PC-3 (cell line): ENCODE measurements around the gene EPHB2. TPM values are rescaled to one million over a fixed set of nuclear protein-coding genes. Genes with fewer than 3 reads are reported as not detected.
A peak's percentile ranks its signal among the peaks of the same experiment; 100 is the strongest.

Source experiments
- ATAC-seq: fragments of 200-7000 bp; cut with Tn5 transposase; 2 replicates; pipeline ENCODE4 v1.9.1; 2020; ENCODE audit warnings: mild to moderate bottlenecking, moderate library complexity
- Bru-seq: library from RNA; stranded (reverse); fragments of 400-500 nt; gene quantifications from one replicate; lab custom pipeline; 2021; lab: Mats Ljungman, UMichigan
- BruChase-seq, 2 experiments: library from RNA; stranded (reverse); fragments of 400-500 nt; gene quantifications; one replicate each; lab custom pipeline; 2021; lab: Mats Ljungman, UMichigan
- BruUV-seq: library from RNA; stranded (reverse); fragments of 400-500 nt; replicated peaks from 2 replicates; lab custom pipeline; 2021; lab: Mats Ljungman, UMichigan
- CTCF ChIA-PET: fragments of 300-600 bp; sonication (Branson Sonifier 250); formaldehyde crosslinking; loops from one replicate; lab custom pipeline; 2022; ENCODE audit warnings: antibody characterized with exemption; lab: Charles Lee
- POLR2A ChIA-PET: fragments of 300-600 bp; sonication (Branson Sonifier 250); formaldehyde crosslinking; loops from one replicate; lab custom pipeline; 2022; ENCODE audit warnings: antibody characterized with exemption; ENCODE audit not compliant: unreplicated experiment; lab: Charles Lee
- DNase-seq: peaks from one replicate; pipeline ENCODE4 v3.0.0-alpha.2; 2015
- H2AFZ ChIP-seq: fragments of 300-600 bp; sonication (generic); 2 replicates; pipeline ENCODE4 v1.6.0; 2016; ENCODE audit warnings: antibody characterized with exemption, low read length
- H3F3A ChIP-seq: fragments of 300-600 bp; sonication (generic); one replicate; pipeline ENCODE4 v1.6.0; 2017; ENCODE audit warnings: antibody characterized with exemption, low read length, control low read depth, mild to moderate bottlenecking; ENCODE audit not compliant: unreplicated experiment
- H3K27ac ChIP-seq: fragments of 300-600 bp; sonication (generic); 2 replicates; pipeline ENCODE4 v1.5.1; 2016; ENCODE audit warnings: mild to moderate bottlenecking, low read length
- H3K27me3 ChIP-seq: fragments of 300-600 bp; sonication (generic); 2 replicates; pipeline ENCODE4 v1.6.1; 2016; ENCODE audit warnings: low read length, mixed read lengths
- H3K36me3 ChIP-seq: fragments of 300-600 bp; sonication (generic); 2 replicates; pipeline ENCODE4 v1.6.1; 2016; ENCODE audit warnings: low read depth, mixed run types, low read length, mixed read lengths
- H3K4me1 ChIP-seq: fragments of 300-600 bp; sonication (generic); 2 replicates; pipeline ENCODE4 v1.5.1; 2016; ENCODE audit warnings: low read length; ENCODE audit not compliant: insufficient read depth
- H3K4me2 ChIP-seq: fragments of 300-600 bp; sonication (generic); 2 replicates; pipeline ENCODE4 v1.6.0; 2016; ENCODE audit warnings: low read length
- H3K4me3 ChIP-seq: fragments of 300-600 bp; sonication (generic); 2 replicates; pipeline ENCODE4 v1.5.1; 2016; ENCODE audit warnings: mild to moderate bottlenecking, low read length, mixed read lengths
- H3K79me2 ChIP-seq: fragments of 300-600 bp; sonication (generic); 2 replicates; pipeline ENCODE4 v1.6.1; 2017; ENCODE audit warnings: low read length, mixed read lengths
- H3K9ac ChIP-seq: fragments of 300-600 bp; sonication (generic); 2 replicates; pipeline ENCODE4 v1.6.0; 2016; ENCODE audit warnings: mild to moderate bottlenecking, low read length
- H3K9me2 ChIP-seq: fragments of 300-600 bp; sonication (generic); replicated peaks from 2 replicates; pipeline ENCODE4 v1.6.1; 2016; ENCODE audit warnings: mixed run types, low read length, mixed read lengths
- H3K9me3 ChIP-seq: fragments of 300-600 bp; sonication (generic); 2 replicates; pipeline ENCODE4 v1.6.1; 2016; ENCODE audit warnings: low read length, mixed read lengths
- H4K20me1 ChIP-seq: fragments of 300-600 bp; sonication (generic); 2 replicates; pipeline ENCODE4 v1.6.1; 2016; ENCODE audit warnings: low read length, mixed read lengths
- EZH2 ChIP-seq: fragments of 300-600 bp; sonication (generic); IDR thresholded peaks from one replicate; pipeline ENCODE4 v1.6.1; 2017; ENCODE audit warnings: antibody characterized with exemption, mild to moderate bottlenecking, low read length; ENCODE audit not compliant: unreplicated experiment
- EZH2phosphoT487 ChIP-seq: fragments of 300-600 bp; sonication (generic); IDR thresholded peaks from 2 replicates; pipeline ENCODE4 v1.6.1; 2018; ENCODE audit warnings: mild to moderate bottlenecking, antibody characterized with exemption, low read length, borderline replicate concordance
- intact Hi-C: fragments of 100-400 bp; cut with micrococcal nuclease; formaldehyde crosslinking; loops from 2 replicates; pipeline ENCODE4 v1.9.0; 2023
- long read RNA-seq: library from polyadenylated mRNA; unstranded; transcript quantifications from one replicate; pipeline ENCODE4 v2.0.0, GENCODE V29; 2021; ENCODE audit not compliant: unreplicated experiment
- total RNA-seq: library from RNA; depleted of rRNA; stranded (reverse); fragments of >200 nt; gene quantifications from 2 replicates; pipeline ENCODE4 v1.2.3, GENCODE V29; 2014; rRNA removed
- TF ChIP-seq, protein P1 (sequence below): fragments of 300-600 bp; sonication (generic); conservative IDR thresholded peaks from 2 replicates; pipeline ENCODE4 v1.5.1; 2017; ENCODE audit warnings: antibody characterized with exemption, low read depth, mild to moderate bottlenecking, low read length

The EPHB2 gene
- total RNA-seq = 21.0 and 23.2 TPM in 2 replicates
- percentile 38 among the genes with signal in this experiment for Bru-seq, nascent RNA
- BruChase-seq, experiment 1, labeled RNA remaining after a 6-hour chase = percentile 39 among the genes with signal in this experiment
- percentile 29 among the genes with signal in this experiment for BruChase-seq, experiment 2, labeled RNA remaining after a 2-hour chase
- long read RNA-seq, partial matches to known transcripts = 7 of 12 reads
- long read RNA-seq, other reads (novel, unspliced or antisense) = 4 of 12 reads

GRCh38 chr1:22710701-22711049 lies at the start of gene EPHB2:
Gene EPHB2 (plus strand): TSS chr1:22710839. CDS start chr1:22710983, 144 bp downstream.
- intact Hi-C loops = loop anchor here (5.0 kb wide), 1 partner anchor 37 kb away; no protein-coding TSS in a partner anchor
- no peaks in the 10 kb centered on the region for H3K9me3 ChIP-seq
- DNase-seq = peak; percentile 43
- peak within 1 kb of the TSS; percentile 25 for H3K9ac ChIP-seq
- ATAC-seq = peak; percentile 67
- TF ChIP-seq EZH2phosphoT487 (no peak), EZH2 (no peak)
- TF ChIP-seq, protein P1, sequence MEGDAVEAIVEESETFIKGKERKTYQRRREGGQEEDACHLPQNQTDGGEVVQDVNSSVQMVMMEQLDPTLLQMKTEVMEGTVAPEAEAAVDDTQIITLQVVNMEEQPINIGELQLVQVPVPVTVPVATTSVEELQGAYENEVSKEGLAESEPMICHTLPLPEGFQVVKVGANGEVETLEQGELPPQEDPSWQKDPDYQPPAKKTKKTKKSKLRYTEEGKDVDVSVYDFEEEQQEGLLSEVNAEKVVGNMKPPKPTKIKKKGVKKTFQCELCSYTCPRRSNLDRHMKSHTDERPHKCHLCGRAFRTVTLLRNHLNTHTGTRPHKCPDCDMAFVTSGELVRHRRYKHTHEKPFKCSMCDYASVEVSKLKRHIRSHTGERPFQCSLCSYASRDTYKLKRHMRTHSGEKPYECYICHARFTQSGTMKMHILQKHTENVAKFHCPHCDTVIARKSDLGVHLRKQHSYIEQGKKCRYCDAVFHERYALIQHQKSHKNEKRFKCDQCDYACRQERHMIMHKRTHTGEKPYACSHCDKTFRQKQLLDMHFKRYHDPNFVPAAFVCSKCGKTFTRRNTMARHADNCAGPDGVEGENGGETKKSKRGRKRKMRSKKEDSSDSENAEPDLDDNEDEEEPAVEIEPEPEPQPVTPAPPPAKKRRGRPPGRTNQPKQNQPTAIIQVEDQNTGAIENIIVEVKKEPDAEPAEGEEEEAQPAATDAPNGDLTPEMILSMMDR = no peak
- peak within 1 kb of the TSS; percentile 92 for H2AFZ ChIP-seq
- no peak within 1 kb of the TSS for H3K27ac ChIP-seq
- H3K9me2 ChIP-seq = no peaks in the 10 kb centered on the region
- H3K79me2 ChIP-seq = peaks cover 6% of the 10 kb centered on the region; the same call in 1 of the 2 replicates
- BruUV-seq = no TSS peak
- CTCF ChIA-PET = no interaction called here
- peaks cover 6% of the 10 kb centered on the region; the same call in 1 of the 2 replicates for H4K20me1 ChIP-seq
- H3F3A ChIP-seq = no peaks in the 10 kb centered on the region
- H3K4me1 ChIP-seq = peaks cover 20% of the 10 kb centered on the region
- no peaks in the 10 kb centered on the region for H3K27me3 ChIP-seq
- no peaks in the 10 kb centered on the region for H3K36me3 ChIP-seq
- peak within 1 kb of the TSS; percentile 81 for H3K4me3 ChIP-seq
- POLR2A ChIA-PET = no interaction called here
- H3K4me2 ChIP-seq = peak within 1 kb of the TSS; percentile 100

DNA sequence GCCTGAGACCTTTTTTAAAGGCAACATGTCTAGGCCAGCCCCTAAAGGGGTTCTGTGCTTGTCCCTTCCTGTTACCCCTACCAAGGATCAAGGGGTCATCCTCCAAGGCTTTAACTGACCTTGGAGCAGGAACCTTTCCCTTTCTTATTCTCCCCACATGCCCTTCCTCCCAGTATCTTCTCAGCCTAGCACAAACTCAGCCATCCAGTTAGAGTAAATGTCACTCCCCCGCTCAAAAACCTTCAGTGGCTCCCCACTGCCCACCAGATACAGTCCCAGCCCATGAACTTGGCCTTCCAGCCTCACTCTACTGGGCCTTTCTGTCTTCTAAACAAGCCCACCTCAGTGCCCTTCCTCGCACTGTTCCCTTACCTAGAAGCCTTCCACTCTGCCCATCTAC lies 48.8 kb upstream of the EPHB2 start:
- Histone ChIP-seq H3K79me2 (no peaks in the 10 kb centered on the region), H3K27me3 (peaks cover 10% of the 10 kb centered on the region), H3K27ac (no peak overlapping the region), H4K20me1 (no peaks in the 10 kb centered on the region), H3K9me3 (no peaks in the 10 kb centered on the region), H3K9me2 (no peaks in the 10 kb centered on the region), H3K36me3 (no peaks in the 10 kb centered on the region), H2AFZ (no peak overlapping the region), H3K4me1 (no peaks in the 10 kb centered on the region), H3K4me2 (no peak overlapping the region), H3F3A (no peaks in the 10 kb centered on the region), H3K4me3 (no peak overlapping the region), H3K9ac (no peak overlapping the region)
- TF ChIP-seq, protein P1 = no peak
- no peak for TF ChIP-seq EZH2
- no peak for TF ChIP-seq EZH2phosphoT487
- intact Hi-C loops = no loop called here
- no TSS peak for BruUV-seq
- ChIA-PET POLR2A (no interaction called here), CTCF (no interaction called here)
- DNase-seq = no peak
- no peak for ATAC-seq

- intact Hi-C loops = no loop called here
- Histone ChIP-seq H3K27me3 (peaks cover 9% of the 10 kb centered on the region; the same call in 1 of the 2 replicates), H3K9me2 (no peaks in the 10 kb centered on the region), H3K4me3 (no peak overlapping the region), H3F3A (no peaks in the 10 kb centered on the region), H3K4me2 (no peak overlapping the region), H3K9ac (no peak overlapping the region), H3K27ac (no peak overlapping the region), H3K36me3 (no peaks in the 10 kb centered on the region), H3K4me1 (no peaks in the 10 kb centered on the region), H2AFZ (no peak overlapping the region), H3K9me3 (no peaks in the 10 kb centered on the region), H4K20me1 (no peaks in the 10 kb centered on the region), H3K79me2 (no peaks in the 10 kb centered on the region)
- no TSS peak for BruUV-seq
- peak; percentile 28 for DNase-seq
- TF ChIP-seq EZH2 = no peak
- TF ChIP-seq, protein P1 = no peak
- TF ChIP-seq EZH2phosphoT487 = no peak
- ChIA-PET CTCF (no interaction called here), POLR2A (no interaction called here)
- ATAC-seq = peak; percentile 22; the same call in 1 of the 2 replicates
Measured at GRCh38 chr1:22662318-22662717, 48.3 kb upstream of the EPHB2 start.
